Cardiac muscle cell (in vitro differentiated cells and primary cell): ENCODE measurements around the gene OTUD4. TPM values are rescaled to one million over a fixed set of nuclear protein-coding genes. Genes with fewer than 3 reads are reported as not detected.

Source experiments
- DNase-seq, 2 donors: peaks; one replicate each; pipeline versions ENCODE4 v3.0.0 to v3.0.0-alpha.2; 2010 to 2017; ENCODE audit warnings: low read depth in 1 of 2, low spot score in 1 of 2
- H3K27ac ChIP-seq: fragments of 200-600 bp; sonication (generic); 2 replicates; pipeline ENCODE4 v1.5.1; 2016
- H3K27me3 ChIP-seq: fragments of 200-600 bp; sonication (generic); 2 replicates; pipeline ENCODE4 v1.6.0; 2016; ENCODE audit warnings: control low read depth
- H3K36me3 ChIP-seq: fragments of 200-600 bp; sonication (generic); 2 replicates; pipeline ENCODE4 v1.5.1; 2016; ENCODE audit warnings: control low read depth
- H3K4me1 ChIP-seq: fragments of 200-600 bp; sonication (generic); 2 replicates; pipeline ENCODE4 v1.8.1; 2017; ENCODE audit warnings: low read depth, mild to moderate bottlenecking, mixed run types
- H3K4me3 ChIP-seq: fragments of 200-600 bp; sonication (generic); 2 replicates; pipeline ENCODE4 v1.5.1; 2016; ENCODE audit warnings: mild to moderate bottlenecking
- H3K9me3 ChIP-seq: fragments of 200-600 bp; sonication (generic); 2 replicates; pipeline ENCODE4 v1.5.1; 2017; ENCODE audit warnings: low read depth, mild to moderate bottlenecking, control low read depth
- CTCF ChIP-seq: IDR thresholded peaks from 2 replicates; pipeline ENCODE4 v1.5.1; 2012; ENCODE audit warnings: low read depth, mild to moderate bottlenecking, low read length
- polyA plus RNA-seq: library from polyadenylated mRNA; unstranded; fragments of >200 nt; fragmentation: Nextera tagmentation; extraction: Ambion mirVana; gene quantifications from 2 replicates; pipeline ENCODE4 v1.2.1, GENCODE V29; 2016
- total RNA-seq: library from RNA; depleted of rRNA; stranded (reverse); fragments of >200 nt; gene quantifications from 2 replicates; pipeline ENCODE4 v1.2.3, GENCODE V29; 2016

Gene OTUD4
- total and polyA plus RNA-seq, 2 experiments from 2014 or later, result 22.9 to 26.4 TPM

GRCh38 chr4:145083891-145084605, 96.3 kb downstream of the OTUD4 start:
- Histone ChIP-seq H3K27ac (no peak overlapping the region), H3K4me3 (no peak overlapping the region), H3K27me3 (no peaks in the 10 kb centered on the region), H3K9me3 (no peaks in the 10 kb centered on the region), H3K4me1 (no peaks in the 10 kb centered on the region), H3K36me3 (peaks cover 4% of the 10 kb centered on the region)
- no peak for DNase-seq
- TF ChIP-seq CTCF, result no peak

Other genes with a start within 250 kb of the OTUD4 start
- 17.4 and 20.1 TPM in 2 replicates for gene ANAPC10, start 82.4 kb downstream of the OTUD4 start, total RNA-seq
- 26.9 and 36.5 TPM in 2 replicates for gene ANAPC10, start 82.4 kb downstream of the OTUD4 start, polyA plus RNA-seq
- gene ABCE1, start 82.3 kb downstream of the OTUD4 start, total RNA-seq, result 45.5 and 51.0 TPM in 2 replicates
- 24.1 and 41.6 TPM in 2 replicates for gene ABCE1, start 82.3 kb downstream of the OTUD4 start, polyA plus RNA-seq